Measurements from ENCODE around the gene HTN1. TPM values are rescaled to one million over a fixed set of nuclear protein-coding genes. Genes with fewer than 3 reads are reported as not detected.
"Not testable (repeated sequence)": the region's sequence is repeated elsewhere in the genome, so short reads cannot be mapped to it uniquely, and the experiment has no call there.

The HTN1 gene
- total RNA-seq, 1 experiment from 2014 or later = not detected

GRCh38 chr4:70028159-70028558, 22.1 kb upstream of the HTN1 start, which contains the start of gene HTN3:
Gene HTN3 (plus strand): TSS chr4:70028459. CDS start chr4:70030741, 2,282 bp downstream.
- H3K27ac ChIP-seq (ENCODE audit: low read depth, low read length); DNase-seq (ENCODE audit: low read depth, low spot score); H3K9me3 ChIP-seq (ENCODE audit: control insufficient read depth in 1 of 2, insufficient read depth in 1 of 2, low read depth in 1 of 2, low read length in 2 of 2); H3K4me2 ChIP-seq (ENCODE audit: low read length); H3K9ac ChIP-seq (ENCODE audit: low read length); H3K79me2 ChIP-seq (ENCODE audit: insufficient read depth, low read length); H3K36me3 ChIP-seq (ENCODE audit: control insufficient read depth in 1 of 2, insufficient read depth in 2 of 2, low read length in 2 of 2); ATAC-seq; H3K9me2 ChIP-seq (ENCODE audit: insufficient read depth); H4K20me1 ChIP-seq (ENCODE audit: insufficient read depth); H3K4me1 ChIP-seq (ENCODE audit: control insufficient read depth in 1 of 2, insufficient read depth in 2 of 2, low read length in 2 of 2); CTCF ChIA-PET; RAD21 ChIA-PET (ENCODE audit: low non-redundant PET in 1 of 2, low total read pairs in 2 of 2, uncharacterized antibody in 2 of 2, unreplicated experiment in 2 of 2); BruUV-seq (replicated peaks); H2AFZ ChIP-seq (ENCODE audit: low read depth, low read length, poor library complexity, severe bottlenecking); intact Hi-C loops (cut with micrococcal nuclease); POLR2A ChIA-PET; H3K27me3 ChIP-seq (ENCODE audit: insufficient read depth, low read length); H3K4me3 ChIP-seq (replicated peaks in 1 of 2; ENCODE audit: low read depth in 1 of 2, low read length in 2 of 2): not testable (repeated sequence)

- H3K4me2 ChIP-seq (ENCODE audit: low read length); RAD21 ChIA-PET (ENCODE audit: low non-redundant PET in 1 of 2, low total read pairs in 2 of 2, uncharacterized antibody in 2 of 2, unreplicated experiment in 2 of 2); H3K4me1 ChIP-seq (ENCODE audit: control insufficient read depth in 1 of 2, insufficient read depth in 2 of 2, low read length in 2 of 2); H3K9ac ChIP-seq (ENCODE audit: low read length); H3K27me3 ChIP-seq (ENCODE audit: insufficient read depth, low read length); POLR2A ChIA-PET; H2AFZ ChIP-seq (ENCODE audit: low read depth, low read length, poor library complexity, severe bottlenecking); DNase-seq (ENCODE audit: low read depth, low spot score); ATAC-seq; BruUV-seq (replicated peaks); intact Hi-C loops (cut with micrococcal nuclease); H3K27ac ChIP-seq (ENCODE audit: low read depth, low read length); H3K4me3 ChIP-seq (replicated peaks in 1 of 2; ENCODE audit: low read depth in 1 of 2, low read length in 2 of 2); H3K36me3 ChIP-seq (ENCODE audit: control insufficient read depth in 1 of 2, insufficient read depth in 2 of 2, low read length in 2 of 2); CTCF ChIA-PET; H4K20me1 ChIP-seq (ENCODE audit: insufficient read depth); H3K79me2 ChIP-seq (ENCODE audit: insufficient read depth, low read length); H3K9me3 ChIP-seq (ENCODE audit: control insufficient read depth in 1 of 2, insufficient read depth in 1 of 2, low read depth in 1 of 2, low read length in 2 of 2); H3K9me2 ChIP-seq (ENCODE audit: insufficient read depth): not testable (repeated sequence)
These were observed 12.7 kb upstream of the HTN1 start for GRCh38 chr4:70037559-70037958.

GRCh38 chr4:70039928-70040327, 10.3 kb upstream of the HTN1 start:
- H3K9me2 ChIP-seq (ENCODE audit: insufficient read depth); H3K4me1 ChIP-seq (ENCODE audit: control insufficient read depth in 1 of 2, insufficient read depth in 2 of 2, low read length in 2 of 2); H3K4me2 ChIP-seq (ENCODE audit: low read length); H3K36me3 ChIP-seq (ENCODE audit: control insufficient read depth in 1 of 2, insufficient read depth in 2 of 2, low read length in 2 of 2); DNase-seq (ENCODE audit: low read depth, low spot score); H3K9me3 ChIP-seq (ENCODE audit: control insufficient read depth in 1 of 2, insufficient read depth in 1 of 2, low read depth in 1 of 2, low read length in 2 of 2); CTCF ChIA-PET; intact Hi-C loops (cut with micrococcal nuclease); H4K20me1 ChIP-seq (ENCODE audit: insufficient read depth); H3K27ac ChIP-seq (ENCODE audit: low read depth, low read length); H3K4me3 ChIP-seq (replicated peaks in 1 of 2; ENCODE audit: low read depth in 1 of 2, low read length in 2 of 2); ATAC-seq; BruUV-seq (replicated peaks); H3K79me2 ChIP-seq (ENCODE audit: insufficient read depth, low read length); RAD21 ChIA-PET (ENCODE audit: low non-redundant PET in 1 of 2, low total read pairs in 2 of 2, uncharacterized antibody in 2 of 2, unreplicated experiment in 2 of 2); POLR2A ChIA-PET; H3K27me3 ChIP-seq (ENCODE audit: insufficient read depth, low read length); H3K9ac ChIP-seq (ENCODE audit: low read length); H2AFZ ChIP-seq (ENCODE audit: low read depth, low read length, poor library complexity, severe bottlenecking): not testable (repeated sequence)

All from HCT116 (cell line).